ENCODE data around the gene POMT1.
"Not testable (repeated sequence)": the region's sequence is repeated elsewhere in the genome, so short reads cannot be mapped to it uniquely, and the experiment has no call there.

Gene POMT1

DNA sequence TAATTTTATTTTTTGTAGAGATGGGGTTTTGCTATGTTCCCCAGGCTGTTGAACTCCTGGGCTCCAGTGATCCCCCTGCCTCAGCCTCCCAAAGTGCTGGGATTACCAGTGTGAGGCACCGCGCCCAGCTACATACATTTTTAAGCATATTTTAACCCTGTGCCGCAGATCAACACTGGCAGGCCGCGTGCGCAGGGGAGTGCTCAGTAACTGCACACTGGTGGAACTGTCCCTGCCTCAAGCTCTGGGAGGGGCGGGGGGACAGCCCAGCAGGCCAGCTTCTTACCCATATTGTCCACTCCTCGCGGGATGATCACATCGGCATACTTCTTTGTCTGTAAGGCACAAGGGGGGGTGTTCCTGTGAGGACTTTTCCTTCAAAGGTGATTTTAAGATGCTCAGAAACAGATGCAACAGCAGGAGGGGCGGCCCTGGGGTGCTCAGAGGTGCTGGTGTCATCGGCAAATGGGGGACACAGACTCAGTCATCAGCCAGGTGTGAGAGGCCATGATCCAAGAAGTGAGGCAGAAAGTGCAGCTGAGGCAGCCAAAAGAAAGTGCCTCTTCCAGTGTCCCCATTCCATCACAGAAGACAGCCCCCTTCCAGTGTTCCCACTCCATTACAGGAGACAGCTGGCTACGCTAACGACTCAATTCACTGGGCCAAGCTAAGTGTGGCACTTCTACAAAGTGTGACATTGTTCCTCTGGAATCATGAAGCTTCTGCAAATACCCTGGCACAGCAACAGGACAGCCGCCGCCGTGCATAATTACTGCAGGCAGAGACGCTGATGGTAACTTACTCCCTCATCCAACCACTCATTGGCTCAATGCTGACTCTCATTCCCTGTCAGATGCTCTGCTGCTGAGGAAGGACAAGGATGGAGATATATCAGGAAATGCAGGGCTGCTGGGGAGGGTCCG is 23.2 kb downstream of the POMT1 start:
- DNase-seq (ENCODE audit: low spot score) = no peak

GRCh38 chr9:131528186-131528585 is 25.5 kb downstream of the POMT1 start:
- peak; percentile 85 for DNase-seq (ENCODE audit: low spot score)

- DNase-seq (ENCODE audit: low spot score) = no peak
Observed at GRCh38 chr9:131528886-131529505, 26.3 kb downstream of the POMT1 start.

DNA sequence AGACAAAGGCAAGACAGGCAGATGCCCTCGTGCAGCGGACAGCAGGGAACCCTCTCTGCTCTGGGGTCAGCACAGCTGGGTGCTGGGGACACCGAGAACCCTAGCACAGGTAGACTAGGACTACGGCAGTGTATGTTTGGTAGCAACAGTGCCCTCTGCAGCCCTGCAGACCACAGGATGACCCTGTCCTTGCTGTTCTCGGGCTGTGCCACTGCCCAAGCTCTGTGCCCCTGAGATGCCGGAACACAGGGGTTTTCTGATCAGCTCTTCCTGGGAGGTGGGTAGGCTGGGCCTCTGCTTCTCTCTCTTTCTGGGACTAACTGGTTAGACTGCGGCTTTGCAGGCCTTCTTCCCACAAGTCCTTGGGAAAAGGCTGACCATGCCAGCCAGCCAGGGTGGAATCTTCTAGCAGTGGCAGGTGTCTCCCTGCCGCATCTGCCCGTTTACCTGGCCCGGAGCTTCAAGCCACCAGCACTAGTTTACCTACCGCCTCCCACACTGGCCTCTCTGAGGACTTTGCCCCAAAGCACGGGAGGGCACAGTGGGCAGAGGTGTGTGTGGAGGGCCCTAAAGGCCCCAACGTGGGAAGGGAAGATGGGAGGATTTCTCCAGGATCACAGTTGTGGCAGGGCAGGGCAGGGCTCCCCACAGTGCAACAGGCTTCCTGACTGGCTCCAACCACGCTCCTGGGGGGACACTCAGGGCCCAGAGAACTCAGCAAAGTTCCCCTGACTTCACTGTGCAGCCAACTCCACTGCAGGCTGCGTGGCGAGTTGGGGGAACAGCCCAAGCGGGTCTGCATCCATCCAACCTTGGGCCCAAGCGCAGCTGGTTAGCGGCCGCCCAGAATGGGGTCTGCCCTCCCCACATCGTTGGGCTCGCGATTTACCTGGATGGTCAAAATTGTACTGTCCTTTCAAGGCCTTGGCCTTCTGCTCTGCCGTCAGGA is 27.2 kb downstream of the POMT1 start:
- no peak for DNase-seq (ENCODE audit: low spot score)

GRCh38 chr9:131530546-131530919 is 27.8 kb downstream of the POMT1 start:
- DNase-seq (ENCODE audit: low spot score) = no peak

DNA sequence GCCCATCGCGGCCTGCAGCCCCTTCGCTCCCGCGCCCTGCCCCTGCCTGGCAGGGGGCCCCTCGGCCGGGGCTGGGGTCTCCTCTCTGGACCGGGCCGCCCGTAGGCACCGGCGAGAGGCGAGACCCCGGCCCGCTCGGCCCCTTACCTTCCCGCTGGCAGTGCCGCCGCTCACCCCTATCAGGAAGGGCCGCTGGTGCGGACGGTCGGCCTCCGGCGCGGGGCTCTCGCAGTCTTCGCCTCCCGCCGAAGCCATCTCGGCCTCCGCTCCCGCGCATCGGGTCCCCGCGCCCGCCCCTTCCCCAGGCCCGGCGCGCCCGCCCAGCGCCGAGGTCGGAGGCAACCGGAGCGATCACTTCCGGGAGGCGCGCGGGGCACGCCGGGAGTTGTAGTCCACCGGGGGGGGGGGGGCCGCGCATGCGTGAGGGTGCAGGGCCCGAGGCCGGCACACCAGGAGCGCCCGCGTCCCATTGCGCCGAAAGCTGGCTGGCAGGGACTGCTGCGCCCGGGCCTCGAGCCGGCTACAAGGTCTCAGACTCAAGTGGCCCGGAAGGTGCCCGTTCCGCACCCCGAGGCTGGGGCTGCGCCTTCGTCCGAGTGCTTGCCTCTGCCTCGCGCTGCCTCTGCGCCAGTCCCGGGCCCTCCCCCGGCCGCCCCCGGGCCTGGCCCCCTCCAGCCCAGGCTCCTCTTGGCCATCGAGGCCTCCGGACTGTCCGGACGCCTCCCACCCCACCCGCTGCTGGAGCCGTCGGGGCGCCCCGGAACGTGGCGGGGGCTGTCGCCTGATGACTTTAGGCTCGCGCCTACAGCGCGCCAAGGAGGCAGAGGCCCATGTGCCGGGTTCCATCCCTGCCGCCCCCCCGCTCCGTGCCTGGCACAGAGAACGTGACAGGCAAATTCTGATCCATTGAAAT is 28.5 kb downstream of the POMT1 start, which contains the start of gene UCK1:
UCK1 (minus strand) TSS at position 344 of the 913 bp plus-strand sequence; CDS start at position 255, 89 bp downstream.
- peak; percentile 76 for DNase-seq (ENCODE audit: low spot score)

- DNase-seq (ENCODE audit: low spot score) = no peak
Observed at GRCh38 chr9:131534721-131535237, 32.1 kb downstream of the POMT1 start.

DNA sequence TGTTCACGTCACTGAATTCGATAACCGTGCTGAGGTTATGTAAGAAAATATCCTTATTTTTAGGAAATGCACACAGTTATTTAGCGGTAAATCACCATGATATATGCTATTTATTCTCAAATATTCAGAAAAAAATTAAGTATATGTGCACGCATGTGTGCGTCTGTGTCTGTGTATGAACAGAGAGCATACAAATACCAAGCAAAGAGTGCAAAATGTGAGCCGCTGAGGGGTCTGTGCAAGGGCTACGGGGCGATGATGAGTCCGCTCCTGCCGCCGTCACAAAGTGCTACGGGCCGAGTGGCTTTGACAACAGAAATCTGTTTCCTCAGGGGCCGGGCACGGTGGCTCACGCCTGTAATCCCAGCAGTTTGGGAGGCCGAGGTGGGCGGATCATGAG is 35.2 kb downstream of the POMT1 start:
- DNase-seq (ENCODE audit: low spot score) = no peak

- DNase-seq (ENCODE audit: low spot score) = no peak
Observed at GRCh38 chr9:131539223-131539923, 36.7 kb downstream of the POMT1 start.

- no peak for DNase-seq (ENCODE audit: low spot score)
Observed at GRCh38 chr9:131543141-131543540, 40.4 kb downstream of the POMT1 start.

DNA sequence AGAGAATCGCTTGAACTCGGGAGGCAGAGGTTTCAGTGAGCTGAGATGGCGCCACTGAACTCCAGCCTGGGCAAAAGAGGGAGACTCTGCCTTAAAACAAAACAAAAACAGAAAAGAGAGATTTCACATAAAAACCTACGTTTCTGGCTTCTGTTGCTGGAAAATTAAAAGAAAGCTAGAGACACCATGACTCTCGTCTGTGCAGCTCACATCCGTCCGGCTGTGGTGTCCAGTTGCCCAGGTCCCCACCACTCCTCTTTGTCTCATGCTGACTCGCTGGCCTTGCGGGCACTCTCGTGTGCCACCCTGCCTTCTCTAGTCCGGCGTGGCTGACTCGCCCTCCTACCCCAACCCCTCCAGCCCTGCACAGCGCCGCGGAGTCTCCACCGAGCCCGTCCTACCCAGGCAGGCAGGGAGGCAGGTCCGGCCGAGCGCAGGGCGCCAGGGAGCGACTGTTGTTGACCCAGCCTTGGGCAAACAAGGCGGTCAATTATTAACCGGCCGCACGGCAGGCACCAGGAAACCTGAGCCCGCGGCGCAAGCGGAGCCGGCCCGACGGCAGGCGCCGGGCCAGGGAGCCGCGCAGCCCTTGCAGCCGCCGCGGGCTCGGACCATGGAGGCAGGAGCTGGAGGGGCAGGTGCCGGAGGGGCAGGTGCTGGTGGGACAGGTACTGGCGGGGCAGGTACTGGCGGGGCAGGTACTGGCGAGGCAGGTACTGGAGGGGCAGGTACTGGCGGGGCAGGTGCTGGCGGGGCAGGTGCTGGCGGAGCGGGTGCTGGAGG is 42.5 kb downstream of the POMT1 start, which contains the start of gene PRRT1B:
PRRT1B (plus strand) TSS at position 521 of the 783 bp plus-strand sequence; CDS start at position 614, 93 bp downstream.
- no peak for DNase-seq (ENCODE audit: low spot score)

- DNase-seq (ENCODE audit: low spot score) = no peak
Observed at GRCh38 chr9:131545786-131546335, 43.1 kb downstream of the POMT1 start.

DNA sequence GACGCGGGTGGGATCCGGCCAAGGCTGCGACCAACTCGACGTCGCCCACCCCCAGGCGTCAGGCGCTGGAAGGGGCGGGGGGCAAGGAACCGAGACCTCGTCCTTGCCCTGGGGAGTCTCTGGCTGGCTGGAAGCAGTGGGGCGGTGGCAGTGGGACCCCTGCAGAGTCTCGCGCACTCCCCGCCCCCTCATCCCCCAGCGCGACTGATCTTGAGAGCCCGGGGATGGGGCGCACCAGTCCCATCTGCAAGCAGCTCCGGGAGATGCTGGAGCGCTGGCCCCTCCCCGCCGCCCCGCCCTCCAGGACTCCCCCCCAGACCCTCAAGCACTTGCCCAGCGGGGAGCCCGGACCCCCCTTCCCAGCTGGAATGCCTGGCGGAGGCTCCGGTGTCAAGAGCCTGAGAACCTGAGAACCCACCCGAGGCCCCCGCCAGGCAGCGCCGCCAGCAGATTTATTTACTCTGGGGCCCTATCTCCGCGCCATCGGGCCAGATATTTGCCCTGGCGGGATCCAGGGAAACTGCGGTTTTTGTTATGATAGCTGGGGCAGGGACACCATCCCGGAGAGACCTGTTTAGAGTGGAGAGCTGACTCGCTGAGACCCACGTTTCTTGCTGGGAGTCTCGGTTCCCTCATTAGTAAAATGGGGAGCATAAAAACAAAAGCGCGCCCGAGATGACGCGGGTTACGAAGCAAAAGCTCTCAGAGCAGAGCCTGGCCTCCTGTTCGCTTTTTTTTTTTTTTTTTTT is 43.8 kb downstream of the POMT1 start:
- no peak for DNase-seq (ENCODE audit: low spot score)

GRCh38 chr9:131549186-131549585 is 46.5 kb downstream of the POMT1 start:
- DNase-seq (ENCODE audit: low spot score) = not testable (repeated sequence)

GRCh38 chr9:131550465-131550864 is 47.7 kb downstream of the POMT1 start:
- not testable (repeated sequence) for DNase-seq (ENCODE audit: low spot score)

DNA sequence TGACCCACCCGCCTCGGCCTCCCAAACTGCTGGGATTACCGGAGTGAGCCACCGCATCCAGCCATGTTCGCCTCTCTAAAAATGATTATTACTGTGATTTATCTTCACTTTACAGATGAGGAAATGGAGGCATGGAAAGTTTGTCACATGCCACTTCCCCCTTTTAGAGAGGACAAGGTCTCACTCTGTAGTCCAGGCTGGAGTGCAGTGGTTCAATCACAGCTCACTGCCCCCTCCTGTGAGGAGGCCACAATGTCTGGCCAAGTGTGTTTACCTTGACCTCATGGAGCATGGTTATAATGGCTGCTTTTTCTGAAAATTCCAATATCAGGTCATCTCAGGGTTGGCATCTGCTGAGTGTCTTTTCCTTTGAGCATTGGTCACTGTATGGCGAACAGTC is 49.3 kb downstream of the POMT1 start:
- no peak for DNase-seq (ENCODE audit: low spot score)

DNA sequence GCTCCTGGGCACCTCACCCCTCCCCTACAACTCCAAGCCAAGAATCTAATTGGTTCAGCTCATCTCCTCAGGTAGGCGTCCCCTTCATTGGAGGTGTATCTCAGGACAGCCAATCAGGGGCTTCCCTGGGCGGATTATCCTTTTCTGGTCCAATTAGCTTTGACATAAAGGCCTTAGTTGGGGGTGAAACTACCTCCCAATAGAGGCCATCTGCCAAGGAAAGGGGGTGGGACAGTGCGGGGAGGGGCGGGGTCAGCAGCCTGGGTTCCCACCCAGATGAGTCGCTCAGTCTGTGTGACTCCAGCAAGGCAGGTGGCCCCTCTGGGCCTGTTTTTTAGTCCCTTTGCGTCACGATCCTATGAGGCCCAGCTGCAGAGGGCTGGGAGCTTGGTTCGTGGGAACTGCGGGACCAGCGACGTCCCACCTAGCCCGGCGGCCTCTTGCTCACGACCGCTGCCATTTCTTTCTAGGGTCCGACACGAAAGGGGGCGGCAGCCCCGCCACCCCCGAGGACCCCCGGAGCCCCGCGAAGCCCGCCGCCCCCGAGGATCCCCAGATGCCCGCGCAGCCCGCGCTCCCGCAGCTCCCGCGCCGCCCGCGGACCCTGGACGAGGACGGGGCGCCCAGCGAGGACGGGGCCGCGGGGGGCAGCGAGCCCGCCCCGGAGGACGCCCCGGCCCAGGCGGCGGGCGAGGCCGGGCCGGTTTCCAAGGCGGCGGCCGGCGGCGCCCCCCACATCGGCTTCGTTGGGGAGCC is 51.5 kb downstream of the POMT1 start:
- no peak for DNase-seq (ENCODE audit: low spot score)

Measured in cerebellar cortex (tissue), 1 donor.